Measurements from ENCODE around the gene ZBTB47.

ZBTB47 gene

GRCh38 chr3:42653560-42654330 is at the start of gene ZBTB47:
TSS of gene ZBTB47 (plus strand) at chr3:42653697. CDS start at chr3:42658356, 4,659 bp downstream.
- no peak for DNase-seq (ENCODE audit: low read depth)

DNA sequence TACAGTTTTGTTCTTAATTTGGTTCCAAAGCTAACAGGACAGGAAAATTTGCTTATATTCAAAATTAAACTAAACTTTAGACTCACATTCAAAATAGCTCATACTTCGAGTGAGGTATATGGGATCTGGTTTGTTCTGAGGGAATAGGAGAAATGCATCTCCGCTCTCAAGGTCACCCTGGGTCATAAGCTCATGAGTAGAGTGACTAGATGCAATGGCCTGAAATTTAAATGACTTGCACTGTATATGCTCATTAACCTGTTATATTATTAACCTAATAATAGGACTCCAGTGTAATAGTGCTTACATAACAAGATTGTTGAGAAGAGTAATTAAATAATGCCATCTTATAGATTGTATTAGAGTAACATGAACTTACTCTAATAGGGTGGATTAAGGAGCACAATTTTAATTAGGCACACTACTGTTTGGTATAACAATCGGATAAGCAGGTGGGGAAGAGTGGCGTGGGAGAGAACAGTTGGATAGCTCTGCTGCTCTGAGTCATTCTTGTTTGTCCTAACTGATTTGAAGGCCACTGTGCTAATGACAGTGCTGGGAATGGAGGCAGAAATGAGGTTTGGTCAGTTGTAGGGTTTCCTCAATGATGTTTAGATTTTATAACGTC is 47.8 kb upstream of the ZBTB47 start:
- no peak for DNase-seq (ENCODE audit: low read depth)

DNA sequence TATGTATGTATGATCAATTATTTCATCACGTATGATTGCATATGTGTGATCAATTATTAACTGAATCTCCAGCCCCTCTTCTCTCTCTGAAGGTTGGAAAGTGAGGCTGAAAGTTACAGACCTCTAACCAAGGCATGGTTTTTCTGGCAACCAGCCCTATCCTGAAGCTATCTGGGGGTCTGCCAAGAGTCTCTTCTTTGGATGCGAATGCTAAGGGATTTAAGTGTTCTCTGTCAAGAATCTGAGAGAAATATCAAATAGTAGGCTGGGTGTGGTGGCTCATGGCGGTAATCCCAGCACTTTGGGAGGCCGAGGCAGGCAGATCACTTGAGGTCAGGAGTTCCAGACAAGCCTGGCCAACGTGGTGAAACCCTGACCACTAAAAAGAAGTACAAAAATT is 44.9 kb upstream of the ZBTB47 start:
- no peak for DNase-seq (ENCODE audit: low read depth)

DNA sequence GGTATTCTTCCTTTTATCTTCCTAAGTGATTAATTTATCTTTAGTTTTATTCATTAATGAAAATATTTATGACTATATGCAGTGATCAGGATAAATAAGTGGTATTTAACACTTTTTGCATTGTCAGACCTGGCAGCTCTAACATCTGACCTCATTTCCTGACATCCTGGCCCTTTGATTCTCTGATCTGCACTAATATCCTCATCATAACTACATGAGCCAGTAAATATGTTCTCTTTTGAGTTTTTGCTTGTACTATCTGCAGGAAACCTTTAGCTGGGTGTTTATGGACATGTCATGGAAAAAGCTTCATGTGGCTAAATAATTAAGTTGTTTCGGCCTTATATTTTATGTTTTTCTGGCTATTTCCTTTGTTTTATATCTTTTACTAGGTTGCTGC is 42.5 kb upstream of the ZBTB47 start:
- no peak for DNase-seq (ENCODE audit: low read depth)

DNA sequence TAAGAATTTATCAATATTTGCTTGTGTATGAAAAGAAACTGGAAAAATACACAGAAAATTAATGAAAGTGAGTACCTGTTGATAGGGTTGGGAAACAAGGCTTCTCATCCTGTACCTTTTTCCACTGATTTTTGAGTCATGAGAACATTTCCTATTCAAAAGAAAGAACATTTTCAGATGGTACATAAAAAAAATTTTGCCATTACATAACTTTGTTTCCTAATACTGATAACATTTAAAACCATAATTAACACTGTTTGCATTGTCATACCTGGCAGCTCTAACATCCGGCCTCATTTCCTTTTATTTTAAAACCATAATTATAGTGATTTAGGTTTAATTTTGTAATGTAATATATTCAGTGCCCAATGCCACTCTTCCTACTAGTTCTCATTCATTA is 41.3 kb upstream of the ZBTB47 start:
- DNase-seq (ENCODE audit: low read depth) = no peak

GRCh38 chr3:42612928-42613327 is 40.6 kb upstream of the ZBTB47 start:
- no peak for DNase-seq (ENCODE audit: low read depth)

DNA sequence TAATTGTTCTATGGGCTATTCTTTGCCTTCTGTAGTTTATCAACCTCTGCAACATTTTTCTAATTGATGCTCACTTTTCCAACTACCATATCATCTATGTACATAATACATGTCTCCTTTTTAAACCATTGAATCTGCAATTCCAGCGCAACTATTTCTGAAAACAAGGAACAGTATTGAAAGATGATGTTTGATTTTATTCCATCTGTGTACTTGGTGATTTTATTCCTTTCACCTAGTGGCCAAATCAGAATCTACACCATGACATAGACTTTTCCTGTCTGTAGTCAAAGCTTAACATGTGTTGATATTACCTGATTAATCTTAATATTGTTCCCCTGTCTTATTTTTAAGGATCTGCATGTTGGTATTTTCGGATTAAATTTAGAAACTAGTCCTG is 40.0 kb upstream of the ZBTB47 start:
- DNase-seq (ENCODE audit: low read depth) = no peak

- no peak for DNase-seq (ENCODE audit: low read depth)
These were observed 21.9 kb upstream of the ZBTB47 start for GRCh38 chr3:42631620-42632019.

DNA sequence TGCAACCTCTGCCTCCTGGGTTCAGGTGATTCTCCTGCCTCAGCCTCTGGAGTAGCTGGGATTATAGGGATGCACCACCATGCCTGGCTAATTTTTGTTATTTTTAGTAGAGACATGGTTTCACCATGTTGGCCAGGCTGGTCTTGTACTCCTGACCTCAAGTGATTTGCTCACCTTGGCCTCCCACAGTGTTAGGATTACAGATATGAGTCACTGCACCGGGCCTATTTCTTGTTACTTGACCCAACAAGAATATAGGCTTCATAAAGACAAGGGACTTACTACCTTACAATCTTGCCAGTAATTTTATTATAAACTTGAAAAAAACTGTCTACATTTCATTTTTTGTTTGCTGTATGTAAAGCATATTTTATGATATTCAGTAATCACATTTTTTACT is 21.4 kb upstream of the ZBTB47 start:
- DNase-seq (ENCODE audit: low read depth) = no peak

- no peak for DNase-seq (ENCODE audit: low read depth)
These were observed 20.0 kb upstream of the ZBTB47 start for GRCh38 chr3:42633544-42633943.

- DNase-seq (ENCODE audit: low read depth) = no peak
These were observed 18.4 kb upstream of the ZBTB47 start for GRCh38 chr3:42635111-42635510.

DNA sequence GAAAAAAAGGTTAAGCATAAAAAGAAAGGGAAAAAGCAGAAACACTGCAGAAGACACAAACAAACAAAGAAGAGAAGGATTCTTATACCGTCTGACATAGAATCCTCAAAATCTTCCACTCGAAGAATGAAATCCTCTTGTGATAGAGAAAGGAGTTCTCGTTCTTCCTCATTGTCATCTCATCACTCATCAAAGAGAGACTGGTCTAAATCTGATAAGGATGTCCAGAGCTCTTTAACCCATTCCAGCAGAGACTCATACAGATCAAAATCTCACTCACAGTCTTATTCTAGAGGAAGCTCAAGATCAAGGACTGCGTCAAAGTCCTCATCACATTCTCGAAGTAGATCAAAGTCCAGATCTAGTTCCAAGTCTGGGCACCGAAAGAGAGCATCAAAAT is 16.5 kb upstream of the ZBTB47 start:
- no peak for DNase-seq (ENCODE audit: low read depth)

GRCh38 chr3:42638339-42638842 is 15.1 kb upstream of the ZBTB47 start:
- no peak for DNase-seq (ENCODE audit: low read depth)

DNA sequence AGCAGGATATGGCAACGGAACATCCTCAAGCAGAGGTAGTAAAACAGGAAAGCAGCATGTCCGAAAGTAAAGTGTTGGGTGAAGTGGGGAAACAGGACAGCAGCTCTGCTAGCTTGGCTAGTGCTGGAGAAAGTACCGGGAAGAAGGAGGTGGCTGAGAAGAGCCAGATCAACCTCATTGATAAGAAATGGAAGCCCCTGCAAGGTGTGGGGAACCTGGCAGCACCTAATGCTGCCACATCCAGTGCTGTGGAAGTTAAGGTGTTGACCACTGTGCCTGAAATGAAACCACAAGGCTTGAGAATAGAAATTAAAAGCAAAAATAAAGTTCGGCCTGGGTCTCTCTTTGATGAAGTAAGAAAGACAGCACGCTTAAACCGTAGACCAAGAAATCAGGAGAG is 14.3 kb upstream of the ZBTB47 start:
- no peak for DNase-seq (ENCODE audit: low read depth)

- no peak for DNase-seq (ENCODE audit: low read depth)
These were observed 13.4 kb upstream of the ZBTB47 start for GRCh38 chr3:42640129-42640528.

DNA sequence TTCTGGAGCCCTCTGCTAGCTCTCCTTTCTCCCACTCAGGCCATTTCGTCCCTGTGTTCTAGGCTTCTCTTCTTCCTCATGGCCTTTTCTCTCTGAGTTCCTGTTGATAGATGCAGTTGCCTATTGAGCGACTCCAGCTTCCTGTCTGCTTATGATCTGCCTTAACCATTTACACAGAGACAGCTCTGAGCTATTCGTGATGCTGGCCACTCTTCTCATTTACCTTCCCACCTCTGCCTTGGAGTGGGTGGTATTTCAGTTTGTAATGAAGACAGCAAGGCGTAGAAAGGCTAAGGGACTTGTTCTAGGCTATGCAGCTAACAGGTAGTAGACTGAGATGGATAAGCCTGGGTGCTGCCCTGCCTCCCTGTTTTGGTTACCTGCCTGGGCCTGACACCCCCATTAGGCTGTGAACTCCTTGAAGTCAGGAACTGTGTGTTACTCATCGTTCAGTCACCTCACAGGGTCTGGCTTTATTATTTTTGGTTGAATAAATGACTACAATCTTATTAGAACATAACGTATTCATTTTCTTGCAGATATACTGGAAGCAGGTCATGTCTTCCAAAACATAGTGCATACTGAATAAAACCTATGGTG is 12.6 kb upstream of the ZBTB47 start:
- DNase-seq (ENCODE audit: low read depth) = no peak

GRCh38 chr3:42647821-42648459 is 5.6 kb upstream of the ZBTB47 start:
- no peak for DNase-seq (ENCODE audit: low read depth)

DNA sequence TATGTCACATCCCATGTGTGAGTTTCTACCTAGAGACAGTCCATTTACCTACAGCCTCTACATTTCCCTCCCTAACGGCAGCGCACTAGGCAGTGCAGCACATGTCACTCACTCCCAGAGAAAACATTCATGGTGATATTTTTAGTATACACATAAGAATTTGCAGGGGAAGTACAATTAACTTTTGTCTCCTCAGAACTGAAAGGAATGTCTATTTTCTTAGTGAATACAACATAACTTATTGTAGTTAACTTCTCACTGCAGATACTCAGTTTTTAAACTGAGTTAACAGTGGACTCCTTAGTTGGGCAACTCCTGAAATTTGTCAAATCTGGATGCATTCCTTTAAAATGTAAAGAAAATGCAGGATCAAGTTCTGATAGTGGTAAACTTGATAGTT is 4.5 kb upstream of the ZBTB47 start:
- no peak for DNase-seq (ENCODE audit: low read depth)

DNA sequence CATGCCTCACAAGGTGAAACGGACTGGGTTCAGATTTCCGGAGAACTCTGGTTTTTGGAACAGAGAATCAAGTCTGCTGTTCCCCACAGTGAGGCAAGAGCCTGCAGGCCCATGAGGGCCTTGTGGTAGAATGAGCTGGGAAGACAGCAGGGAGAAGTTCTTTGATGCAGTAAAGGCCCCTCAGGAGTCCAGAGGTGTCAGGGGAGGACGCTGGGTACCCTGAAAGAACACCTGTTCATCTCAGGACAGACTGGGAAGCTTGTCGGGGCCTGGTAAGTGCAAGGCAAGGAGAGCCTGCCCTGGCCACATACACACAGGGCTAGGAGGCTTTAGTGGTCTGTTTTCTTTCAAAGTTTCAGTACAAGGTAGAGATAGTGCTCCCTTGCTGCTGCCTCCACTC is 3.7 kb upstream of the ZBTB47 start:
- no peak for DNase-seq (ENCODE audit: low read depth)

GRCh38 chr3:42651248-42652091 is 2.0 kb upstream of the ZBTB47 start:
- peak; percentile 55 for DNase-seq (ENCODE audit: low read depth)

- DNase-seq (ENCODE audit: low read depth) = no peak
These were observed 1.3 kb upstream of the ZBTB47 start for GRCh38 chr3:42652251-42652610.

All from GM04503 (cell line).